Pulmonary artery endothelial cell (primary cell): ENCODE data around the gene ARFGEF3. TPM values are rescaled to one million over a fixed set of nuclear protein-coding genes. Genes with fewer than 3 reads are reported as not detected.

Experiments
- total RNA-seq: library from RNA; depleted of rRNA; stranded (reverse); fragments of >200 nt; gene quantifications from 2 replicates; pipeline ENCODE4 v1.2.3, GENCODE V29; 2014

ARFGEF3 gene
- total RNA-seq, 1 donor from 2014 or later: 8.2 TPM

Other genes starting within 250 kb of the ARFGEF3 start
- gene PERP, start 54.5 kb upstream of the ARFGEF3 start, total RNA-seq: 19.0 and 23.7 TPM in 2 replicates
- not detected in 2 replicates for gene PBOV1, start 56.6 kb downstream of the ARFGEF3 start, total RNA-seq
- gene SMIM28, start 216.0 kb downstream of the ARFGEF3 start, total RNA-seq: not detected in 2 replicates
- gene HEBP2, start 242.3 kb downstream of the ARFGEF3 start, total RNA-seq: 50.8 and 58.2 TPM in 2 replicates